Measurements from ENCODE around the gene EML6. TPM values are rescaled to one million over a fixed set of nuclear protein-coding genes. Genes with fewer than 3 reads are reported as not detected.

Gene EML6
- total and polyA plus RNA-seq, 2 experiments from 2014 or later: 2.7 to 6.2 TPM

GRCh38 chr2:54775710-54776109 is 52.2 kb downstream of the EML6 start (continued):
- TF ChIP-seq, protein P1, sequence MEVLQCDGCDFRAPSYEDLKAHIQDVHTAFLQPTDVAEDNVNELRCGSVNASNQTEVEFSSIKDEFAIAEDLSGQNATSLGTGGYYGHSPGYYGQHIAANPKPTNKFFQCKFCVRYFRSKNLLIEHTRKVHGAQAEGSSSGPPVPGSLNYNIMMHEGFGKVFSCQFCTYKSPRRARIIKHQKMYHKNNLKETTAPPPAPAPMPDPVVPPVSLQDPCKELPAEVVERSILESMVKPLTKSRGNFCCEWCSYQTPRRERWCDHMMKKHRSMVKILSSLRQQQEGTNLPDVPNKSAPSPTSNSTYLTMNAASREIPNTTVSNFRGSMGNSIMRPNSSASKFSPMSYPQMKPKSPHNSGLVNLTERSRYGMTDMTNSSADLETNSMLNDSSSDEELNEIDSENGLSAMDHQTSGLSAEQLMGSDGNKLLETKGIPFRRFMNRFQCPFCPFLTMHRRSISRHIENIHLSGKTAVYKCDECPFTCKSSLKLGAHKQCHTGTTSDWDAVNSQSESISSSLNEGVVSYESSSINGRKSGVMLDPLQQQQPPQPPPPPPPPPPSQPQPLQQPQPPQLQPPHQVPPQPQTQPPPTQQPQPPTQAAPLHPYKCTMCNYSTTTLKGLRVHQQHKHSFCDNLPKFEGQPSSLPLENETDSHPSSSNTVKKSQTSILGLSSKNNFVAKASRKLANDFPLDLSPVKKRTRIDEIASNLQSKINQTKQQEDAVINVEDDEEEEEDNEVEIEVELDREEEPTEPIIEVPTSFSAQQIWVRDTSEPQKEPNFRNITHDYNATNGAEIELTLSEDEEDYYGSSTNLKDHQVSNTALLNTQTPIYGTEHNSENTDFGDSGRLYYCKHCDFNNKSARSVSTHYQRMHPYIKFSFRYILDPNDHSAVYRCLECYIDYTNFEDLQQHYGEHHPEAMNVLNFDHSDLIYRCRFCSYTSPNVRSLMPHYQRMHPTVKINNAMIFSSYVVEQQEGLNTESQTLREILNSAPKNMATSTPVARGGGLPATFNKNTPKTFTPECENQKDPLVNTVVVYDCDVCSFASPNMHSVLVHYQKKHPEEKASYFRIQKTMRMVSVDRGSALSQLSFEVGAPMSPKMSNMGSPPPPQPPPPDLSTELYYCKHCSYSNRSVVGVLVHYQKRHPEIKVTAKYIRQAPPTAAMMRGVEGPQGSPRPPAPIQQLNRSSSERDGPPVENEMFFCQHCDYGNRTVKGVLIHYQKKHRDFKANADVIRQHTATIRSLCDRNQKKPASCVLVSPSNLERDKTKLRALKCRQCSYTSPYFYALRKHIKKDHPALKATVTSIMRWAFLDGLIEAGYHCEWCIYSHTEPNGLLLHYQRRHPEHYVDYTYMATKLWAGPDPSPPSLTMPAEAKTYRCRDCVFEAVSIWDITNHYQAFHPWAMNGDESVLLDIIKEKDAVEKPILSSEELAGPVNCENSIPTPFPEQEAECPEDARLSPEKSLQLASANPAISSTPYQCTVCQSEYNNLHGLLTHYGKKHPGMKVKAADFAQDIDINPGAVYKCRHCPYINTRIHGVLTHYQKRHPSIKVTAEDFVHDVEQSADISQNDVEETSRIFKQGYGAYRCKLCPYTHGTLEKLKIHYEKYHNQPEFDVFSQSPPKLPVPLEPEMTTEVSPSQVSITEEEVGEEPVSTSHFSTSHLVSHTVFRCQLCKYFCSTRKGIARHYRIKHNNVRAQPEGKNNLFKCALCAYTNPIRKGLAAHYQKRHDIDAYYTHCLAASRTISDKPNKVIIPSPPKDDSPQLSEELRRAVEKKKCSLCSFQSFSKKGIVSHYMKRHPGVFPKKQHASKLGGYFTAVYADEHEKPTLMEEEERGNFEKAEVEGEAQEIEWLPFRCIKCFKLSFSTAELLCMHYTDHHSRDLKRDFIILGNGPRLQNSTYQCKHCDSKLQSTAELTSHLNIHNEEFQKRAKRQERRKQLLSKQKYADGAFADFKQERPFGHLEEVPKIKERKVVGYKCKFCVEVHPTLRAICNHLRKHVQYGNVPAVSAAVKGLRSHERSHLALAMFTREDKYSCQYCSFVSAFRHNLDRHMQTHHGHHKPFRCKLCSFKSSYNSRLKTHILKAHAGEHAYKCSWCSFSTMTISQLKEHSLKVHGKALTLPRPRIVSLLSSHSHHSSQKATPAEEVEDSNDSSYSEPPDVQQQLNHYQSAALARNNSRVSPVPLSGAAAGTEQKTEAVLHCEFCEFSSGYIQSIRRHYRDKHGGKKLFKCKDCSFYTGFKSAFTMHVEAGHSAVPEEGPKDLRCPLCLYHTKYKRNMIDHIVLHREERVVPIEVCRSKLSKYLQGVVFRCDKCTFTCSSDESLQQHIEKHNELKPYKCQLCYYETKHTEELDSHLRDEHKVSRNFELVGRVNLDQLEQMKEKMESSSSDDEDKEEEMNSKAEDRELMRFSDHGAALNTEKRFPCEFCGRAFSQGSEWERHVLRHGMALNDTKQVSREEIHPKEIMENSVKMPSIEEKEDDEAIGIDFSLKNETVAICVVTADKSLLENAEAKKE (CRISPR knock-in tag; IDR thresholded peaks at IDR 0.05): no peak
- TF ChIP-seq NANOG (IDR thresholded peaks at IDR 0.05; ENCODE audit: borderline replicate concordance) (no peak), CTCF (conservative IDR thresholded peaks at IDR 0.05; ENCODE audit: low read depth in 2 of 2) (no peak), ZNF114 (CRISPR knock-in tag; IDR thresholded peaks at IDR 0.05) (no peak), EZH2 (IDR thresholded peaks at IDR 0.05; ENCODE audit: low read depth, unreplicated experiment) (no peak)
- TF ChIP-seq, protein P2, sequence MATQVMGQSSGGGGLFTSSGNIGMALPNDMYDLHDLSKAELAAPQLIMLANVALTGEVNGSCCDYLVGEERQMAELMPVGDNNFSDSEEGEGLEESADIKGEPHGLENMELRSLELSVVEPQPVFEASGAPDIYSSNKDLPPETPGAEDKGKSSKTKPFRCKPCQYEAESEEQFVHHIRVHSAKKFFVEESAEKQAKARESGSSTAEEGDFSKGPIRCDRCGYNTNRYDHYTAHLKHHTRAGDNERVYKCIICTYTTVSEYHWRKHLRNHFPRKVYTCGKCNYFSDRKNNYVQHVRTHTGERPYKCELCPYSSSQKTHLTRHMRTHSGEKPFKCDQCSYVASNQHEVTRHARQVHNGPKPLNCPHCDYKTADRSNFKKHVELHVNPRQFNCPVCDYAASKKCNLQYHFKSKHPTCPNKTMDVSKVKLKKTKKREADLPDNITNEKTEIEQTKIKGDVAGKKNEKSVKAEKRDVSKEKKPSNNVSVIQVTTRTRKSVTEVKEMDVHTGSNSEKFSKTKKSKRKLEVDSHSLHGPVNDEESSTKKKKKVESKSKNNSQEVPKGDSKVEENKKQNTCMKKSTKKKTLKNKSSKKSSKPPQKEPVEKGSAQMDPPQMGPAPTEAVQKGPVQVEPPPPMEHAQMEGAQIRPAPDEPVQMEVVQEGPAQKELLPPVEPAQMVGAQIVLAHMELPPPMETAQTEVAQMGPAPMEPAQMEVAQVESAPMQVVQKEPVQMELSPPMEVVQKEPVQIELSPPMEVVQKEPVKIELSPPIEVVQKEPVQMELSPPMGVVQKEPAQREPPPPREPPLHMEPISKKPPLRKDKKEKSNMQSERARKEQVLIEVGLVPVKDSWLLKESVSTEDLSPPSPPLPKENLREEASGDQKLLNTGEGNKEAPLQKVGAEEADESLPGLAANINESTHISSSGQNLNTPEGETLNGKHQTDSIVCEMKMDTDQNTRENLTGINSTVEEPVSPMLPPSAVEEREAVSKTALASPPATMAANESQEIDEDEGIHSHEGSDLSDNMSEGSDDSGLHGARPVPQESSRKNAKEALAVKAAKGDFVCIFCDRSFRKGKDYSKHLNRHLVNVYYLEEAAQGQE (IDR thresholded peaks at IDR 0.05; ENCODE audit: unreplicated experiment): no peak
- TF ChIP-seq, protein P3, sequence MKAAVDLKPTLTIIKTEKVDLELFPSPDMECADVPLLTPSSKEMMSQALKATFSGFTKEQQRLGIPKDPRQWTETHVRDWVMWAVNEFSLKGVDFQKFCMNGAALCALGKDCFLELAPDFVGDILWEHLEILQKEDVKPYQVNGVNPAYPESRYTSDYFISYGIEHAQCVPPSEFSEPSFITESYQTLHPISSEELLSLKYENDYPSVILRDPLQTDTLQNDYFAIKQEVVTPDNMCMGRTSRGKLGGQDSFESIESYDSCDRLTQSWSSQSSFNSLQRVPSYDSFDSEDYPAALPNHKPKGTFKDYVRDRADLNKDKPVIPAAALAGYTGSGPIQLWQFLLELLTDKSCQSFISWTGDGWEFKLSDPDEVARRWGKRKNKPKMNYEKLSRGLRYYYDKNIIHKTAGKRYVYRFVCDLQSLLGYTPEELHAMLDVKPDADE (IDR thresholded peaks at IDR 0.05): no peak

All from GM23338 (cell line).